Subcutaneous adipose tissue (tissue), 4 donors: Measurements from ENCODE around the gene CEACAM8. TPM values are rescaled to one million over a fixed set of nuclear protein-coding genes. Genes with fewer than 3 reads are reported as not detected.

Experiments used
- total RNA-seq, 4 donors: library from RNA; depleted of rRNA; stranded (reverse); fragments of >200 nt; gene quantifications; one replicate each; pipeline ENCODE4 v1.1.0, GENCODE V29; 2016
- TF ChIP-seq, protein P1 (sequence below): fragments of 450-650 bp; IDR thresholded peaks from one replicate; pipeline ENCODE4 v1.5.1; 2016; ENCODE audit warnings: low read depth, mild to moderate bottlenecking, control low read depth, antibody characterized with exemption, moderate library complexity

The CEACAM8 gene
- total RNA-seq, 4 donors from 2014 or later: 0.98 TPM; not detected in 3

DNA sequence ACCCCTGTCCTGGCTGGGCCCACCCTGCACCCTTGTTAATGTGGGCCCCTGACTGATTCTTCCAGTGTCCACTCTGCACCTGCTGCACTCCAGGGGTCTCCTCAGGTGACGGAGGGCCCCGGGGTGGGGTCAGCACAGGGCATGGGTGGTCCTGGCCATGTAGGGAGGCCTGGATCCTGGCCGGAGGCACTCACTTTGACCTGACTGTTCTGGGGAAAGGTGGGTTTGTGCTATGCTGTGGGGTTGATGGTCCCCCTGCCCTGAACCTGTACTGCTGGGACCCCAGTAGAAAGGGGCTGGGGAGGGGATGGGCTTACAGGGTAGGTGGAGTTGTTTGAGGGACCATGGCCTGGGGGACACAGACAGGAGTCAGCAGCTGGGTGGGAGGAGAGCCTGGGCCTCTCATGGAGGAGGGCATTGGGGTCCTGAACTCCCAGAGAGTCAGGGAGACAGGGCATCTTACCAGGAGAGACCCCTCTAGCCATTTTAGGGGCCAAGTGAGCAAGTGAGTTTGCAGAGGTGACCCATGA is 40.6 kb downstream of the CEACAM8 start:
- TF ChIP-seq, protein P1, sequence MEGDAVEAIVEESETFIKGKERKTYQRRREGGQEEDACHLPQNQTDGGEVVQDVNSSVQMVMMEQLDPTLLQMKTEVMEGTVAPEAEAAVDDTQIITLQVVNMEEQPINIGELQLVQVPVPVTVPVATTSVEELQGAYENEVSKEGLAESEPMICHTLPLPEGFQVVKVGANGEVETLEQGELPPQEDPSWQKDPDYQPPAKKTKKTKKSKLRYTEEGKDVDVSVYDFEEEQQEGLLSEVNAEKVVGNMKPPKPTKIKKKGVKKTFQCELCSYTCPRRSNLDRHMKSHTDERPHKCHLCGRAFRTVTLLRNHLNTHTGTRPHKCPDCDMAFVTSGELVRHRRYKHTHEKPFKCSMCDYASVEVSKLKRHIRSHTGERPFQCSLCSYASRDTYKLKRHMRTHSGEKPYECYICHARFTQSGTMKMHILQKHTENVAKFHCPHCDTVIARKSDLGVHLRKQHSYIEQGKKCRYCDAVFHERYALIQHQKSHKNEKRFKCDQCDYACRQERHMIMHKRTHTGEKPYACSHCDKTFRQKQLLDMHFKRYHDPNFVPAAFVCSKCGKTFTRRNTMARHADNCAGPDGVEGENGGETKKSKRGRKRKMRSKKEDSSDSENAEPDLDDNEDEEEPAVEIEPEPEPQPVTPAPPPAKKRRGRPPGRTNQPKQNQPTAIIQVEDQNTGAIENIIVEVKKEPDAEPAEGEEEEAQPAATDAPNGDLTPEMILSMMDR: no peak

DNA sequence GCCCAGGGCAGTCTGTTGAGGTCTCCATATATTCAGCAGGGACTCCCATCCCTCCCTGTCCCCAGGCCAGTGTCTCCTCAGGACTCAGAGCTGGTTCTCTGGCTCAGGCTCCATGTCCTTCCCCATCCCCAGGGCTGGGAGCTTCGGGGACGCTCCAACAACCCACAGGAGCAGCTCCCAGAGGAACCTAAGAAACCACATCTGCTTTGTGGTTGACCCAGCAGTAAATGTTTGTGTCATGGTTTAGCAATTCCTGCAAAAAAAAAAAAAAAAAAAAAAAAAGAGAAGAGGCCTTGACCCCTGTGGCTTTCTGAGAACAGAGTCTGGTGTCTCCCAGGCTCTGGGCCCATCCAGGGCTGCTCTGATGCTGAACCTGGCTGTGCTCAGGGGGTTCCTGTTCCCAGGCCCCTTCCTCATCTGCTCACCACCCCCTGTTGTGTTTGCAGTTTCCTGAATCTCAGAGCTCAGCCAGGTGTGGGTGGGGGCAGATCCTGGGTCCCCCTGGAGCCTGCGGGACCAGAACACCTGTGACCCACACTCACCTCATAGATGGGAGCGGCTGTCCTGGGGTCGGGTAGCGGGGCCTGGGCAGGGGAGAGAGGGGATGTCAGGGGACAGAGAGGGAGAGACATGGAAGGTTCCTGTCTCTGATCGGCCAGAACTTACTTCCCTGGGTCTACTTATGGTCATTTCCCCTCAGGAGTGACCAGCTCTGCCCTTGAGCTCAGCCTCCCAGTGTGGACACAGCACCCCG is 41.3 kb downstream of the CEACAM8 start:
- TF ChIP-seq, protein P1: no peak

DNA sequence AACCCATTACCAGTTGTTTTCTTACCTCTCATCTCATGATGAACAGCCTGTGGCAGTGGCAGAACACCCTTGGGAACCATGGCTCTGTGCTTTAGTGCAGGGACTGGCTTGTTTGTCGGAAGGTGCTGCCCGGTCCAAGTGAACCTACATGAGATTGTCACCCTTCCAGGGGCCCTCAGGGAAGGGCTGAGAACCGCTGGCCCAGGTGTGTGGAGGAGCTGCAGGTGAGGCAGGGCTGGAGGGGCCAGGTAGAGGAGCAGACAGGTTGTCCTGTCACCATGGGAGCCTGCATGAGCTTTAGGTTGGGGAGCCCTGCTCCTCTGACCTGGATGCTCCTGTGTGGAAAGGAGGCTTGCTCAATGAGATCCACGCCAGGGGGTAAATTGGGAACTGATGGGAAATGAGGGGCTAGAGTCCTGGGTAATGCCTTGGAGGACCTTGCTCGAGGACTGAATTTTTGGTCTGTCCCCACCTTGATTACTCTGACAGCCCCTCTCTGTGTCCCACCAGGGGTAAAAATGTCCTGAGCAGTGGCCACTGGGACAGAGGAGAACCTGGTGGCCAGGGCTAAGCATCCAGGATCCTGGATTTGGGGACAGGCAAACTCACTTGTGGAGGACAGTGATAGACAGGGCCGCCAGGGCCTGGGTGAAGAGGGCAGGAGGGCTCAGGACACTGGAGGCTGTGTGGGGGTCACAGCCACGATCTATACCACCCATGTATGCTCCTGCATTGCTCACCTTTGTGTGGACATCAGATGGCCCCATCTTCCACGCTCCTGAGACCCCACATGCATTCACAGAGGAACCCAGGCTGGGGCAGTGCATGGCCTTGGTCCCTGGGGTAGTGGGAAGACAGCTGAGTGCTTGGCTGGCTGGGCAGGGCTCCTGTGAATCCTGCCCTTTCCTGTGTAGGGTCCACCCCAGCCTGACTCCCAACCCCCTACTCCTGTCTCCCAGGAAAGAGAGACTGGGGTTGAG is 42.3 kb downstream of the CEACAM8 start:
- TF ChIP-seq, protein P1: no peak

DNA sequence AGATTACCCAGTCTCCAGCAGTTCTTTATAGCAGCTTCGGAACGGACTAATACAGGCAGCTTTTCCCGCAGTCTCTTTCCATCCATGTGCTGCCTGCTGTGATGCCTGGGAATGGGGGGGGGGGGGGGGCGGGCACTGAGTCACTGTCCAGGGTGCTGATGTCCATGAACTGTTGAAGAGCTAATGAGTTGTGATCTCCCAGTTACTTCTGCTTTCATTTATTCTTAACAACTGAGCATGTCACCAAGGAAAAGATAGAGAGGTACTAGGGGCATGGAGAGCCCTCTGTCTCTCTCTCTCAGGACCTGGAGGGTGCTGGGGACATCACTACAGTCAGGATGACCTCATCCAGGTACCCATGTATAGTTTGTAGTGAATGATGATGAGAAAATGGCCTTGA is 46.2 kb downstream of the CEACAM8 start:
- TF ChIP-seq, protein P1: no peak

DNA sequence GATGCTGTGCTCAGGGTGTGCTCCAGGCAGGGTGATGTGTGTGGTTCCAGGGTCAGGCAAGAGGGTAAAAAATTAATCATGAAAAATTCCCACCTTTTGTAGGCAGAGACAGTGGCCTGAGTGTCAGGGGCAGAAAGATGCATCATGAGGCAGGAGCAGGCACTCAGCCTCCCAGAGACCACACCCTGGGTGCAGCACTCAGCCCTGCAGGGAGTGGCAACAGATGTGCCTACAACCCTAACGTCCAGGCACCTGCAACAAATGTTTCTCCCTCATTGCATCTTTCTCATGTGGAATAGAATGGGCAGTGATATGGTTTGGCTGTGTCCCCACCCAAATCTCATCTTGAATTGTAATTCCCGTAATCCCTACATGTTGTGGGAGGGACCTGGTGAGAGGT is 46.8 kb downstream of the CEACAM8 start:
- TF ChIP-seq, protein P1: no peak

DNA sequence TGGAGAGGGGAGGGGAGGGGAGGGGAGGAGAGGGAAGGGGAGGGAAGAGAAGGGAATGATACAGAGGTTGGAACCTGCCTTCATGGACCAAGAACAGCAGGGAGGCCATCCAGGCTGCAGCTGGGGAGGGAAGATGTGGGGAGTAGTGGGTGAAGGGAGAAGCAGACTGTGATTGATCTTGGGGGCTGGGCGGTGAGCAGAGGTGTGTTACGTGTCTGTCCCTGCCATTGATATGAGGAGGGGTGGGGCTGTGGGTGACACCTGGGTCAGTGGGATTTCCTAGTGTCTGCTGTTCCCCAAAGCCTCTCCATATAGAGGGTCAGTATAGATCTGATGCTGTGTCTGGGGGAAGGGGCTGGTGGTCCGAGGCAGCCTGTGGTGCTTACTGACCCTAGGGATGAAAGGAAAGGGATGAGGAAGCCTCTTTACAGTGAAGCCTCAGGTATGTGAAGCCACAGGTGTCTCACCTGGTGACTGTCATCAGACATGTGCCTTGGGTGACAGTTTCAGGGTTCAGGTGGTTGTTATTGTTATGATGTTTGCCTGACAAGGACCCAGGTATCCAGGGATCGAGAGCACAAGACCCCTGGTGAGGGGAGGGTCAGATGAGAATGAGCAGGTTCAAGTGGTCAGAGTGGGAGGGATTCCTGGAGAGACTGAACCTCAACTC is 47.8 kb downstream of the CEACAM8 start:
- TF ChIP-seq, protein P1: no peak

DNA sequence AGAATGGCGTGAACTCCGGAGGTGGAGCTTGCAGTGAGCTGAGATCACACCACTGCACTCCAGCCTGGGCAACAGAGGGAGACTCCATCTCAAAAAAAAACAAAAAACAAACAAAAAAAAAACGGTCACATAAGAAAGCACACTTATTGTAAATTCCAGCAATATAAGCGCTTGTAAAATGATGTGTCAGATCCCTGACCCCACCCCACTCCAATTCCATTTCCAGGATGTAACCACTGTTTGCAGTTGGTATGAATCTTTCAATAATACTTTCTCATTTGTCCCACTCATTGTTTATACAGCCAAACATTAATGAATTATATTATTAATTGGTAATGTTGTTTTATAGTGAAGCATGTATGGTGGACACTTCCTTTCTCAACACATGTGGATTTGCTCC is 50.6 kb downstream of the CEACAM8 start:
- TF ChIP-seq, protein P1: no peak
